Jurkat, Clone E6-1 (cell line): ENCODE results near the gene COG7.
"Not testable (repeated sequence)": the region's sequence is repeated elsewhere in the genome, so short reads cannot be mapped to it uniquely, and the experiment has no call there.

Source experiments
- DNase-seq: peaks from one replicate; pipeline ENCODE4 v3.0.0-alpha.2; 2011; ENCODE audit warnings: low read depth, low spot score
- H3K4me3 ChIP-seq: 2 replicates; pipeline ENCODE4 v1.5.1; 2011; ENCODE audit warnings: mild to moderate bottlenecking, low read length, control low read depth, moderate library complexity

COG7 gene

DNA sequence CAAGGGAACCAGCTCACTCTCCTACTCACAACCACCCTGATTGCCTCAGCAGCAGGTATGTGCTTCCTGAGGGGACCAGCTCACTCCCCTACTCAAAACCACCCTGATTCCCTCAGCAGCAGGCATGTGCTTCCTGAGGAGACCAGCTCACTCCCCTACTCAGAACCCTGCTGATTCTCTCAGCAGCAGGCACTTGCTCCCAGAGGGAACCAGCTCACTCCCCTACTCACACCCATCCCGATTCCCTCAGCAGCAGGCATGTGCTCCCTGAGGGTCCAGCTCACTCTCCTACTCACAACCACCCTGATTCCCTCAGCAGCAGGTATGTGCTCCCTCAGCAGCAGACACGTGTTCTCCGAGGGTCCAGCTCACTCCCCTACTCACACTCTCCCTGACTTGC lies 26.1 kb upstream of the COG7 start:
- no peak overlapping the region for H3K4me3 ChIP-seq
- DNase-seq, result no peak

DNA sequence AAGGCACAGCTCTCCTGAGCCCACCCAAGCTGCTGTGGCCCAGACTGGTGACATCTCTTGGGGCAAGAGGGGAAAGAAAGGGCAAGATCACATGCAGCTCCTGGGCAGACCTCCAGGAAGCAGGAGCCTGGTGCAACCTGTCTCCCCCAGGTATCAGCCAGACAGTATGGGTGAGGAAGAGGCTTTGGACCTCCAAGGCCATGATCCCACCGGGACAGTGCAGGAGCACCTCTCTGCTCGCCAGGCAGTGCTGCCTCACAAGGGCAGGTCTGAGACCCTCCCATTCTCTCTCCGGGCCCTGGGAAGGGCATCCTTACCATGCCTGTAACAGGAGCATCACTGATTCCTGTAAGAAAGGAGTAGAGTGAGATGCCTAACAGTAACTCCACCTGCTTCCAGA lies 25.6 kb upstream of the COG7 start:
- no peak for DNase-seq
- H3K4me3 ChIP-seq, result no peak overlapping the region

DNA sequence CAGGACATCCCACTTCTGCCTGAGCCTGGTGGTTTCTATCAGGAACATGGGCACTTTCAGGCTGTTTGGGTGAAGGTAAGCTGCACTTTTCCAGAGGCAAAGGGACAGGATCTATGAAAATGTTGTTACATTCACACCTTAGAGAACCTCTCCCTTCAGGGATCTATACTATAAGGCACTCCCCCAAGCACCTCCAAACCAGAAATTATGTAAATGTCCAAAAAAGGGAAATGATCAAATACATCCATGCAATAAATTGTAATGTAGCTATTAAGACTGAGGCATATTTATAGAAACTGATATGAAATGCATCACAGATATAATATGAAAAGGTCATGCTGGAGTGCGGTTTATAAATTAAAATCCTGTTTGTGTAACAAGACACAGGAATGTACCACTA lies 23.3 kb upstream of the COG7 start:
- no peak overlapping the region for H3K4me3 ChIP-seq
- DNase-seq, result no peak

DNA sequence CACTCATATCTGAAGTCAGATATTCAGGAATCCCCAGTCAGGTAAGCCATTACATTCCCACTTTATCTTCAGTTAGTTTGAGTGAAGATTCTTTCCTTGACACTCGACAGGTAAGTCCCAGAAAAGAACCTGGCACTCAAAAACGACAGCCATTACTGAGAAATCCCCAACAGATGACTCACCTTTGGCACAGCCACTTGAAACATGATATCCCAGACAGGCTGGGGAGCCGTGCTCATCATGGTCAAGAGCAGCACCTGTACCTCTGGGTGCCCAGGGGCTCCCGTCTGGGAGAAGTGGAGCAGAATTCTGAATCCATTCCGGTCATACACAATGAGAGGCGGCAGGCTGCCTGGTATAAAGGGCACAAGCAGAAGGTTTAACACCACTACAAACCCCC lies 16.8 kb upstream of the COG7 start:
- H3K4me3 ChIP-seq, result no peak overlapping the region
- DNase-seq, result no peak

DNA sequence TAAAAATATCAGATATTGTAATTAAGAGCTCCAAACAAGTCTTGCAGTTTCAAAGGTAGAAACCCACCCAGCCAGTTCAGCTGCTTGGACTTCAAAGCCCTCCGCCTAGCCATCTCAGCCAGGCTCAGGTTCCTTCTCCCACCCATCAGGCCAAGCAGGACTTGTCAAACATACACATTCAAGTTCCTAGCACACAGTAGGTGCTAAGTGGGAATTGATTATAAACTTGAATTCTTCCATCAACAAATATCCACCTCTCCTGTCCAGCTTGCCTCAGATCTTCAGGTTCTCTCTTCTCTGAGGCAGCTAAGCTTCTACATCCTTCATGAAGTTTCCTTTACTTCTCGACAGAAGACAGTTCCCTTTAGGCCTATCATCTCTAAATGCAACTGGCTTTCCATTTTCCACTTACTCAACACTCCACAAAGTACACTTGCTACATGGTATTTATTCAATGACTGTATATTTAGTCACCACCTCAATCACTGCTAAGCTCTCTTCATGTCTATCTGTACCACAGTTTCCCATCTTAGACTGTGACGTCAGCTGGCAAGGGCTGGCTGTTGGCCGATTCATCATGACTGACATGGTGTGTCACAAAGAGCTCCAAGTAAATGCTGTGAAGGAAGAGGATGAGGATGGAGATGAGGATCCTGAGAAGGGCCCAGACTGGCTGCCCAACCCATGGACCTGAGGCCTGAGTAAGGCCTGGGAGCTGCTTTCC lies 13.3 kb upstream of the COG7 start:
- no peak overlapping the region for H3K4me3 ChIP-seq
- no peak for DNase-seq

DNA sequence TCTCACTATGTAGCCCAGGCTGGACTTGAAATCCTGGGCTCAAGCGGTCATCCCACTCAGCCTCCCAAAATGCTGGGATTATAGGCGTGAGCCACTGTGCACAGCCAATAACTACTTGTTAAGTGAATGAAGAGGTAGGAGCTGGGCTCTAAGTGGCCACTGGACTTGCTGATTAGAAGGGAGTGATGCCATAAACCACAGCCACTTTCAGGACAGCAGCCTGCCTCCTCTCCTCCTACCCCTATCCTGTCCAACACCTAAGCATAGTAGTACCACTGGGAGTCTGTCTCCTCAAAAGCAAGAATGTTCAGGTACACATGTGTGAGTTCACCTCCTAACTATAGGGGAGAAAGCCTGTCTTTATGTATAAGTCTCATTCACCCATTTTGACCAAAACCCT lies 12.2 kb upstream of the COG7 start:
- DNase-seq, result no peak
- no peak overlapping the region for H3K4me3 ChIP-seq

DNA sequence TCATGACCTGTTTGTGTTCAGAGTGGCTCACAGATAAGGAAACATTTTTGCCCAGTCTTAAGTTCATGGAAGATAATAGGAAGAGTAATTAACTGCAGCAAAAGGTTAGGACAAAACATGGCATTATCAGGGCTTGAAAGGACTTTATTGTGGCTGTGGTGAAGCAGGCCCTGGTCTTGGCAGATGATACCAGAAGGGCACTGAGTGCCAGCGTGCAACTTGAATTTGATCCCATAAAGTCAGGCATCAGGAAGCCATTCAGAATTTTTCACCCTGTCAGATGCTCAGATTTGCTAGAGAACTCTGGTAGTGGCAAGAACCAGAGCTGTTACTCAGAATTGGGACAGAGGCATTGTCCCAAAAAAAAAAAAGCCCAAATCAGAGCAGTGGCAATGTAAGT lies 11.2 kb upstream of the COG7 start:
- DNase-seq, result no peak
- no peak overlapping the region for H3K4me3 ChIP-seq

DNA sequence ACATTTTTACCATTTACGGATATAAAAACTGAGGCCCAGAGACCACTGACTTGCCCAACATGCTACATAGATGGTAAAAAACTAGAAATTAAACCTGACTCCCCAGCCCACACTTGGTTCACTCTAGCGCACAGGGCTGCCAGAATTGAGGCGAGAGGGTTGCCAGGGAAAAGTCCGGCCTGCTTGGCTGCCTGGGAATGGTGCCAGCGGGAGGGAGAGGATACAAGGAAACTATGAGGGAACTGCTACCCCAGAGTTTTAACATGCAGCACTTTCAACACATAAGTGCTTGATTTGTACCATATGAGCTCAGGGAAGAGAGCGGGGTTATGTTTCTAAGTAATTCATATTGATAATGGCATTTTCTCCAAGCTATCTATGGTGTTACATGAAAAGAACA lies 10.0 kb upstream of the COG7 start:
- DNase-seq, H3K4me3 ChIP-seq: not testable (repeated sequence)

DNA sequence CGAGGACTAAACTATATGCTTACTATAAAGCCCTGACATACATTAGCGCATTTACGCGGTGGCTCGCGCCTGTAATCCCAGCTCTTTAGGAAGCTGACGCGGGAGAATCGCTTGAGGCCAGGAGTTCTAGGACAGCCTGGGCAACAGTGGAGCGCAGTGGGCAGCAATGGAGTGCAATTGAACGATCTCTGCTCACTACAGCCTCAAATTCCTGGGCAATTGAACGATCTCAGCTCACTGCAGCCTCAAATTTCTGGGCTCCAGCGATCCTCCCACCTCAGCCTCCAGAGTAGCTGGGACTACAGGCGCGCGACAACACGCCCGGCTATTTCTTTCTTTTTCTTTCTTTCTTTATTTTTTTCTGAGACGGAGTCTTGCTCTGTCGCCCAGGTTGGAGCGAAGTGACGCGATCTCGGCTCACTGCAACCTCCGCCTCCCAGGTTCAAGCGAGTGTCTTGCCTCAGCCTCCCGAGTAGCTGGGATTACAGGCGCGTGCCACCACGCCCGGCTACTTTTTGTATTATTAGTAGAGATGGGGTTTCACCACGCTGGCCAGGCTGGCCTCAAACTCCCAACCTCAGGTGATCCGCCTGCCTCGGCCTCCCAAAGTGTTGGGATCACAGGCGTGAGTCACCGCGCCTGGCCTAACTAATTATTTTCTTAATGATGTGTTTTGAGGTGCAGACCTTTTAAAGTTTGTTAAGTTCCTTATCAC lies 506 bp upstream of the COG7 start:
- no peak for DNase-seq
- peak overlapping the region; percentile 94 for H3K4me3 ChIP-seq

DNA sequence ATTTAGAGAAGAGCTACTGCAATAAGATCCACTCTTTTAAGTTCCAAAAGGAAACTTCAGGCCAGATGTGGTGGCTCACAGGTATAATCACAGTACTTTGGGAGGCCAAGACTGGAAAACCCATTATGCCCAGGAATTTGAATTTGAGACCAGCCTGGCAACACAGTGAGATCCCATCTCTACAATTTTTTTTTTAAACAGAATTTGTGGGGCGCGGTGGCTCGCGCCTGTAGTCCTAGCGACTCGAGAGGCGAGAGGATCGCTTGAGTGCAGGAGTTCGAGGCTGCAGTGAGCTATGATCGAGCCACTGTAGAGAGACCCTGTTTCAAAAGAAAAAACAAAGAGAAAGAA lies 793 bp downstream of the COG7 start:
- H3K4me3 ChIP-seq, result peak overlapping the region; percentile 94
- DNase-seq, result no peak

DNA sequence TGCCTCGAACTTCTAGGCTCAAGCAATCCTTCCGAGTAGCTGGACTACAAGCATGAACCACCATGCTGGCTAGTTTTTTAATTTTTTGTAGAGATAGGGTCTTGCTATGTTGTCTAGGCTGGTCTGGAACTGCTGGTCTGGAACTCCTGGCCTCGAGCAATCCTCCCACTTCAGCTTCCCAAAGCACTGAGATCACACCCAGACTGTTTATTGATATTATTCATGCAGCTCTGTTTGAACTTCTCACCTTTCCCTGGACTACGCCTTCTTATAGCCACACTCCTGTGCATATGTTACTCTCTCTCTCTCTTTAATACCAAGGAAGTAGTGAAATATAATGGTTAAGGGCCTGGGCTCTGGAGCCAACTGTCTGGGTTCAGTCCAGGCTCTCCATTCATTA lies 4.6 kb downstream of the COG7 start:
- no peak for DNase-seq
- no peak overlapping the region for H3K4me3 ChIP-seq

DNA sequence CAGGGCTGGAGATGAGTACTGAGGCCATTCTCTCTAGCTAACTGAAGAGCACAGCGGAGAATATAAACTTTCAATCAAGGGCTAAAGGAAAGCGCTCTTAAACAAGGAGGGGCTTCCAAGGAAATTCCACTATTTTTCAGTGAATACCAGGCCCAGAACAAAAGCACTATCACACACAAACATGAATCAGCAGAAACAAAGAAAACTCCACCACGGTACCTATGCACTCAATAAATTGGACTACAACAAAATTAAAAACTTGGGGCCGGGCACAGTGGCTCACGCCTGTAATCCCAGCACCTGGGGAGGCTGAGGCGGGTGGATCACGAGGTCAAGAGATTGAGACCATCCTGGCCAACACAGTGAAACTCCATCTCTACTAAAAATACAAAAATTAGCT lies 15.4 kb downstream of the COG7 start:
- not testable (repeated sequence) for DNase-seq, H3K4me3 ChIP-seq

DNA sequence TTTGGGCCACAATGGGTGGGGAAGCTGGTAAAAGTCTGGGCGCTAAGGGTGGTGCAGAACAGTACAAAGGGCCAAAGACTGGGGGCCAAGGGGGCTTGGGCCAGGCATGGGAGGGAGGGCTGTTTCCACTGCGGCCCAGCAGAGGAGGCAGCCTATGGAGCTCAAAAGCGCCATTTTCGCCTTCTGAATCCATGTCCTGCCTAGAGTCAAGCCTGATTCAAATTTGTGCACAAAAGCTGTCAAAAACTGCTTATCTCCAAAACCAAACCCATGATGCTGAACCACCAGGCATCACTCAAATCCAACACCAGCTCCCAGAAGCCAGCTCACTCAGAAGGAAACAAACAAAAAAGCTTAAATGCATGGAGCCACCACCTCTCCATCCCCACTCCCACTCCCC lies 16.0 kb downstream of the COG7 start:
- no peak for DNase-seq
- H3K4me3 ChIP-seq, result no peak overlapping the region

DNA sequence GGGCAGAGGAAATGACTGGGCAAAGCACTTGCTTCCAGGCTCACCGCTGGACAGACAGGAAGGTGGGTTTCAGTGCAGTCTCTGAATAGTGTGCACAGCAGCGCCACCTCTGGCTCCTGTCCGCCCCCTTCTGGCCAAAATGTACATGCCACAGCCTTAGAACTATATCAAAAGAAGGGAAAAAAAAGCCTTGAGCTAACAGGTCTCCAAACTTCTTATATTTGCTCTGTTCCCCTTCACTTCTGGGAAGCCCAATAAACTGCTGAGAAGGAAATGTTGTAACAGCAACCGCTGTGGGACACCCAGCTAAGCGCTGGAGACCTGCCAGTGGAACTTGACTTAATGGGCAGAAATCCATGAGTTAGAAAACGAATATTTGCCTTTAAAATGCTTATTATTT lies 17.5 kb downstream of the COG7 start:
- no peak overlapping the region for H3K4me3 ChIP-seq
- peak; percentile 61 for DNase-seq

DNA sequence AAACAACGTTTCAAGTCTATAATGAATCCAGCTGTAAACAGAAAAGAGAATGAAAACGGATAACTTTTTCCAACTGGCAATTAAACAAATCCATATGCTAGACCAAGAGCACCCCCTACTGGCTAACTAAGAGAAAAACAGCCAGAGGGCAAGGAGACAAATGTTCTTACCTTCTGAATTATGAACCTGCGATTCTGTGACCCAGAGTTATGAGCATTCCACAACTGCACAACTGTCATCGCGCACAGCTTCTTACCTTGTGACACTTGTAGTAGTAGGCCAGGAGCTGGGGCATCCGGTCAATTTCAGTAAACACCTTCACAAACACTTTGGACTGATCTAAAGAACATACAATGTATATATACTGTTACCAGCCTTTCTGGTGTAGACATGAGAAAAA lies 18.6 kb downstream of the COG7 start:
- no peak overlapping the region for H3K4me3 ChIP-seq
- peak; percentile 78 for DNase-seq

DNA sequence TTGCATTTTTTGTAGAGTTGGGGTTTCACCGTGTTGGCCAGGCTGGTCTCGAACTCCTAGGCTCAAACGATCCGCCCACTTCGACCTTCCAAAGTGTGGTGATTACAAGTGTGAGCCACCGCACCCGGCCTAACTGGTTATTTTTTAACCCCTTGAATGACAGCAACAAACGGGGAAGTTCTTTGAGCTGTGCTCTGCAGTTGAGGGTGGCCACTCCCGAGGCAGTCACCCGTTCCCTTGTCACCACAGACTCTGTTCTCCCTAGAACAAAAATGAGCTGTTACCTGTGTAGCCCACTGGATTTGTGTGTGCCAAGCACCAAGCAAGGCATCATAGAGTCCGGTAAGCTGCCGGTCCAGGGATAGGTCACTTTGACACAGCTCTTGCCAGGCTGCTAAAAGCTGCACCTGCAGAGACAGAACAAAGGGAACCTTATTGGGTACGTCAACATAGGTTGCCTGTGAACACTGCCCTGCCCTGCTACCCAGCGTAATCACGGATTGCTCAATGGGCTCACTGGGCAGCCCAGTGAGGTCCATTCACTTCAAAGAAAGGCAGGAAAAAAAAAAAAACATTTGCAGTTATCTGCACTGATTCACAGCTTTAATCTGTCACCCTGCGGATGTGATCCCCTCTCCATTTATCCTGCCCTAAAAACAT lies 19.6 kb downstream of the COG7 start:
- H3K4me3 ChIP-seq, result no peak overlapping the region
- DNase-seq, result no peak

DNA sequence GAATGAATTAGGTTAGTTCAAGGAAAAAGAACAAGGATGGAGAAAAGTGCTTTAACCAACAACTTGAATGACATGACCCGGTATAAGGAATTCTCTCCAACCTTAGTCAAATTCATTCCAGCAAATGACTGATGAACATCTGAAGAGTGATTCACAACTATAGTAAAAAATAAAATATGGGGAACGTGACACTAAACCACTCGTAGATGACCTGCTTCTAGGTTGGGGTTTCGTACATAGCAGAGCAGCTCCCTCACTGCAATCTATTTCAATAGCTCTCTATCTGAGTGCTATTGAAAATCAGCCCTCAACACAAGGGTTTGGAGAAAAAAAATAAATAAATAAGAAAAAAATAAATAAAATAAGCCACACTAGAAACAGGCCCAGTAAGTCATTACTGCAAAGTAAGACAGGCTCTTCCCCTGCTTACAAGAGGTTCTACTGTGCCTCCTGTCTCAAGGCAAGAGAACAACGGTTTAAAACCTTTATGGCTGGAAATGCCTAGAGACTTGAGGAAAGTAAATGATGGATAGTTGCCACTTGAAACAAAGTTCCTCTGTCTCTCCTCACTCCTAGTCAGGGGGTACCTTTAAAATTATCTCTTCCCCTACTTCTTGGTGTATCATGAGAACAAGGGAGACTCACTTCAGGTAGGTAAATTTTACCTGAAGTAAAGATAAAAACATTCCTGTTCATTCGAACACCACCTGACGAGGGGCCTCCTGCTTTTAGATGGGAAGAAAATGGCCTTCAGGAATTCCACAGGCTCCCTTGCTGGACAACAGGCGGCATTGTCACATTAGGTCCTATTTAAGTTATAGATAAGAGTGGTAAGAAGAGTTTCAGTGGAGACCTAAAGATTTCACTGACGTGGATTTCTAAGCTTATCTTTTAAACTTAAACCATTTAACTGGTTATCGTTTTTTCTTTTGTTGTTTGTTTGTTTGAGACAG lies 20.5 kb downstream of the COG7 start:
- DNase-seq, result no peak
- H3K4me3 ChIP-seq, result no peak overlapping the region

DNA sequence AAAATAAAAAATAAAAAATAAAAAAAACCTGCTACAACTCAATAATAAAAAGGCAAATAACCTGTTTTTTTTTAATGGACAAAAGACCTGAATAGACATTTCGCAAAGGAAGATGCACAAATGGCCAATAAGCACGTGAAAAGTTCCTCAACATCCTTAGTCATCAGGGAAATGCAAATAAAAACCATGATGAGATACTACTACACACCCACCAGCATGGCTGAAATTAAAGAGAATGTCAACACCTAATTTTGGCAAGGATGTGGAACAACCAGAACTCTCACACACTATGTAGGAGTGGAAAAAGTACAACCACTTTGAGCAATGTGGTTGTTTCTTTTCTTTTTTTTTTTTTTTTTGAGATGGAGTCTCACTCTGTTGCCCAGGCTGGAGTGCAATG lies 24.6 kb downstream of the COG7 start:
- H3K4me3 ChIP-seq, result no peak overlapping the region
- DNase-seq, result no peak

DNA sequence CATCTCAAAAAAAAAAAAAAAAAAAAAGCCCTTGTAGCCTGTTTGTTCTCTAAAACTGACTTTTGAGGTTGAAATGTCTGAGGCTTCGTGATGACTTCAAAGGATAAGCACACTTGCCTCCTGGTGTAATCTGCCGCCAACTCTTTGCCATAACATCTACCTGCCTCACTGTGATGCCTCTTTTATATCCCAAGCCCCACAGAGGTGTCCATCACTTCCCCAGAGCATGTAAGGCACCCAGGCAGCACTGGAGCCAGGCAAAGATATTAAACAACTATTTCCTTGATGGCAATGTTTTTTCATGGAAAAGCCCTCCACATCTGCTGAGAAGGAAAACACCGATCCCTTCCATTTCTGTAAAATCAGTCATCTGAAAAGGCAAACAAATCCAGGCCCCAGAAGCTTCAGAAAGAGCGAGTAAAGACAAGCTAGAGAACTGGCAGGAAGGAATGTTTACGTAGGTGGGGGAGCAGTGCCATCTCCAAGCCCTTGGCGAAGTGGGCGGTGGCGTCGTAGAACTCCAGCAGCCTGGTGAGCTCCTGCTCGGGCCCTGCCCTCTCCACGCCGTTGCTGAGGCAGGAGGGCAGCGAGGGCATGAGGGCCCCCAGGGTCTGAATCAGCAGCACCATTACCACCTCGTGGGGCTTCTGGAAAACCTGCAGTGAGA lies 28.6 kb downstream of the COG7 start:
- DNase-seq, result peak; percentile 10
- no peak overlapping the region for H3K4me3 ChIP-seq
